ENCODE data around the gene FLNB. TPM values are rescaled to one million over a fixed set of nuclear protein-coding genes. Genes with fewer than 3 reads are reported as not detected.

The FLNB gene
- total and polyA plus RNA-seq, 2 of the 13 experiments (the other 11 are each of a cell fraction or from before 2014, with no cell fraction given), result 106 to 130 TPM

GRCh38 chr3:58188921-58189451 lies 180.8 kb downstream of the FLNB start (continued):
- TF ChIP-seq MAZ (IDR thresholded peaks at IDR 0.05; ENCODE audit: borderline replicate concordance, low read depth, low read length) (no peak), MAZ (CRISPR knock-in tag; IDR thresholded peaks at IDR 0.05; ENCODE audit: low read depth) (no peak), CENPT (CRISPR knock-in tag; IDR thresholded peaks at IDR 0.05; ENCODE audit: low read depth) (no peak), GATAD1 (CRISPR knock-in tag; IDR thresholded peaks at IDR 0.05) (0 out of 2 replicates have a peak, but pooled peaks have one; percentile 32), ZNF503 (CRISPR knock-in tag; IDR thresholded peaks at IDR 0.05) (peak; percentile 71; the same call in 1 of the 2 replicates), EZH2 (conservative IDR thresholded peaks at IDR 0.05; ENCODE audit: low read depth, low read length) (no peak), ZNF264 (CRISPR knock-in tag; IDR thresholded peaks at IDR 0.05) (peak; percentile 84), SALL1 (CRISPR knock-in tag; IDR thresholded peaks at IDR 0.05) (peak; percentile 94), SYNCRIP (IDR thresholded peaks at IDR 0.05; ENCODE audit: insufficient read depth, low read depth, low read length) (no peak), ZNF556 (CRISPR knock-in tag; IDR thresholded peaks at IDR 0.05; ENCODE audit: borderline replicate concordance) (no peak), MTF1 (CRISPR knock-in tag; IDR thresholded peaks at IDR 0.05) (no peak), ZNF777 (CRISPR knock-in tag; IDR thresholded peaks at IDR 0.05) (no peak), THYN1 (CRISPR knock-in tag; IDR thresholded peaks at IDR 0.05; ENCODE audit: borderline replicate concordance, low read depth) (no peak), ZNF713 (CRISPR knock-in tag; IDR thresholded peaks at IDR 0.05) (no peak), SIN3A (IDR thresholded peaks at IDR 0.05; ENCODE audit: borderline replicate concordance, low read depth, low read length) (no peak), SMARCE1 (IDR thresholded peaks at IDR 0.05; ENCODE audit: borderline replicate concordance) (no peak), GABPB1 (CRISPR knock-in tag; IDR thresholded peaks at IDR 0.05) (no peak), ZSCAN22 (CRISPR knock-in tag; IDR thresholded peaks at IDR 0.05) (no peak), SP5 (CRISPR knock-in tag; IDR thresholded peaks at IDR 0.05; ENCODE audit: borderline replicate concordance, low read depth) (peak; percentile 94), EP300 (IDR thresholded peaks at IDR 0.05; ENCODE audit: low read depth in 2 of 2, low read length in 2 of 2) (peak in 1 of 2 experiments; percentile 93; a peak in 3 of 4 replicates), EP300 (CRISPR knock-in tag; IDR thresholded peaks at IDR 0.05; ENCODE audit: borderline replicate concordance) (peak; percentile 79), CCDC6 (CRISPR knock-in tag; IDR thresholded peaks at IDR 0.05) (no peak; the same call in 1 of the 2 replicates), EHMT2 (IDR thresholded peaks at IDR 0.05; ENCODE audit: borderline replicate concordance, low read depth, low read length) (no peak), THAP8 (CRISPR knock-in tag; IDR thresholded peaks at IDR 0.05; ENCODE audit: borderline replicate concordance) (no peak), KDM5A (IDR thresholded peaks at IDR 0.05; ENCODE audit: borderline replicate concordance, low read length) (no peak), ZNF672 (CRISPR knock-in tag; IDR thresholded peaks at IDR 0.05) (no peak), ZNF138 (CRISPR knock-in tag; IDR thresholded peaks at IDR 0.05; ENCODE audit: low read depth) (no peak)
- TF ChIP-seq, protein P1, sequence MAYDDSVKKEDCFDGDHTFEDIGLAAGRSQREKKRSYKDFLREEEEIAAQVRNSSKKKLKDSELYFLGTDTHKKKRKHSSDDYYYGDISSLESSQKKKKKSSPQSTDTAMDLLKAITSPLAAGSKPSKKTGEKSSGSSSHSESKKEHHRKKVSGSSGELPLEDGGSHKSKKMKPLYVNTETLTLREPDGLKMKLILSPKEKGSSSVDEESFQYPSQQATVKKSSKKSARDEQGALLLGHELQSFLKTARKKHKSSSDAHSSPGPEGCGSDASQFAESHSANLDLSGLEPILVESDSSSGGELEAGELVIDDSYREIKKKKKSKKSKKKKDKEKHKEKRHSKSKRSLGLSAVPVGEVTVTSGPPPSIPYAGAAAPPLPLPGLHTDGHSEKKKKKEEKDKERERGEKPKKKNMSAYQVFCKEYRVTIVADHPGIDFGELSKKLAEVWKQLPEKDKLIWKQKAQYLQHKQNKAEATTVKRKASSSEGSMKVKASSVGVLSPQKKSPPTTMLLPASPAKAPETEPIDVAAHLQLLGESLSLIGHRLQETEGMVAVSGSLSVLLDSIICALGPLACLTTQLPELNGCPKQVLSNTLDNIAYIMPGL (CRISPR knock-in tag; IDR thresholded peaks at IDR 0.05; ENCODE audit: borderline replicate concordance in 1 of 2, low read depth in 1 of 2), result 0 out of 4 replicates have a peak, but pooled peaks of 1 of the 2 experiments have one; percentile 17
